ENCODE results near the gene STOM. TPM values are rescaled to one million over a fixed set of nuclear protein-coding genes. Genes with fewer than 3 reads are reported as not detected.
A peak's percentile ranks its signal among the peaks of the same experiment; 100 is the strongest.
"Not testable (repeated sequence)": the region's sequence is repeated elsewhere in the genome, so short reads cannot be mapped to it uniquely, and the experiment has no call there.

Gene STOM, protein sequence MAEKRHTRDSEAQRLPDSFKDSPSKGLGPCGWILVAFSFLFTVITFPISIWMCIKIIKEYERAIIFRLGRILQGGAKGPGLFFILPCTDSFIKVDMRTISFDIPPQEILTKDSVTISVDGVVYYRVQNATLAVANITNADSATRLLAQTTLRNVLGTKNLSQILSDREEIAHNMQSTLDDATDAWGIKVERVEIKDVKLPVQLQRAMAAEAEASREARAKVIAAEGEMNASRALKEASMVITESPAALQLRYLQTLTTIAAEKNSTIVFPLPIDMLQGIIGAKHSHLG
- total RNA-seq (ENCODE audit: insufficient read depth, low replicate concordance), result 145 TPM

DNA sequence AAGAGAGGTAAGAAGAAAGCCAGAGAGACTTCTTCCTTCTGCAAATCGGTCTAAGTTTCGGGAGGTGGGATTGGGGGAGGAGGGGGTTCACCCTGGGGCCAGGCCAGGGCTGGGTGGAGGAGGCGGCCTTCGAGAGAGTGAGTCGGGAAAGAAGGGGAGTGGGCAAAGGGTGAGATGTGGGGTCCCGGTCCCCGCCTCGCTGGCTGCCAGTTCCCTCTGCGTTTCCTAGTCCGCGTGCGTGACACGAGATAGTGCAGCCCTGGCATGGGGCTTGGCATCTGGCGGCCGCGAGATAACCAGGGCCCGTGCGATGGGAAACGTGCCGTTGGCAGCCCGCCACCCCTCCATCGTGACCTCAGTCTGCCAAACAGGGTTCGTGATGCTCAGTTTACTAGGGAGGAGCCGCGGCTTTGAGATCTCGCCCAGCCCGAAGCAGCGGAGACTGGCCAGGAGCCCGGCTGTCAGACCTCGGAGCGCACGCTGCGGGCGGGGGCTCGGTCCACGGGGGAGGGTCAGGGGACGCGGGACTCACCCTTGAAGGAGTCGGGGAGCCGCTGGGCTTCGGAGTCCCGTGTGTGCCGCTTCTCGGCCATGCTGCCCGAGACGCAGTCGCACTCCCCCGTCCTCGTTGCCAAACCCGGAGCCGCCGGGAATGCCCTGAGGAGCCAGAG is at the start of gene STOM:
Gene STOM (minus strand): TSS at position 656 of the 671 bp plus-strand sequence. CDS start 63 bp downstream, at position 593.
- DNase-seq (ENCODE audit: low spot score), result peak; percentile 91

DNA sequence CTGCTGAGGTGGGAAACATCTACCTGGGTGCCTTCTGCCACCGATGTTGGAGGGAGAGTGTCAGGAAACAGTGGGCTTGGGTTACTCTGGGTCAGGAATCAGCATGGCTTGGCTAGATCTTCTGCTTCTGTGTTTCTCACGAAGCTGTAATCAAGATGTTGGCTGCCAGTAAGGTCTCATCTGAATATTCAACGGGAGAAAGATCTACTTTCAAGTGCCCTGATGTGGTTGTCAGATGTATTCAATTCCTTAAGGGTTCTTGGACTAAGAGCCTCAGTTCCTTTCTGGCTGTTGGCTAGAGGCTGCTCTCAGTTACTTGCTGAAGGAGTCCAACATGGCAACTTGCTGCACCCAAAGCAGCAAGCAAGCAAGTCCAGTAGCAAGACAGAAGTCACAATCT is 41.9 kb upstream of the STOM start:
- no peak for DNase-seq (ENCODE audit: low spot score)

DNA sequence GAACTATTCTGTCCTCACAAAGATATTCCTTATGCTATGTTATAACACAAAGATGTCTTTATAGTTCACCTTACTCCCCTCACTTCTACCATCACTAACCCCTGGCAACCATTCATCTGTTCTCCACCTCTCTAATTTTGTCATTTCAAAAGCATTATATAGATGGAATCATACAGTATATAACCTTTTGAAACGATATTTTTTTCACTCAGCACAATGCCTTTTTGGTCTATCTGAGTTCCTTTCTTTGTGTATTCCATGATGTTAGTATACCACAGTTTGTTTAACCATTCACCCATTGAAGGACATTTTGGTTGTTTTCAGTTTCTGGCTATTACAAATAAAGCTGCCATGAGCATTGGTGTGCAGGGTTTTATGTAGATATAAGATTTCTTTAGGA is 35.8 kb upstream of the STOM start:
- no peak for DNase-seq (ENCODE audit: low spot score)

DNA sequence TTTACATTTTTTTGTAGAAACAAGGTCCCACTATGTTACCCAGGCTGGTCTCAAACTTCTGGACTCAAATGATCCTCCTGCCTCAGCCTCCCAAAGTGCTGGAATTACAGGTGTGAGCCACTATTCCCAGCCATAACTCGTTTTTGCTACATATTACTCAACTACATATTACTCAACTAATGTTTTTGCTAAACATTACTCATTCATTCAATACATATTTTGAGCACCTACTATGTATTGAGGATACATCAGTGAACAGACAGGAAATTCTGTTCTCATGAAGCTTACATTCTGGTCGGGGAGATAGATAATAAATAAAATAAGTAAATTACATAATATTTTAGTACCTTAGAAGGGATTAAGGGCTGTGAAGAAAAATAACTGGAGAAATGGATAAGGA is 34.9 kb upstream of the STOM start:
- no peak for DNase-seq (ENCODE audit: low spot score)

DNA sequence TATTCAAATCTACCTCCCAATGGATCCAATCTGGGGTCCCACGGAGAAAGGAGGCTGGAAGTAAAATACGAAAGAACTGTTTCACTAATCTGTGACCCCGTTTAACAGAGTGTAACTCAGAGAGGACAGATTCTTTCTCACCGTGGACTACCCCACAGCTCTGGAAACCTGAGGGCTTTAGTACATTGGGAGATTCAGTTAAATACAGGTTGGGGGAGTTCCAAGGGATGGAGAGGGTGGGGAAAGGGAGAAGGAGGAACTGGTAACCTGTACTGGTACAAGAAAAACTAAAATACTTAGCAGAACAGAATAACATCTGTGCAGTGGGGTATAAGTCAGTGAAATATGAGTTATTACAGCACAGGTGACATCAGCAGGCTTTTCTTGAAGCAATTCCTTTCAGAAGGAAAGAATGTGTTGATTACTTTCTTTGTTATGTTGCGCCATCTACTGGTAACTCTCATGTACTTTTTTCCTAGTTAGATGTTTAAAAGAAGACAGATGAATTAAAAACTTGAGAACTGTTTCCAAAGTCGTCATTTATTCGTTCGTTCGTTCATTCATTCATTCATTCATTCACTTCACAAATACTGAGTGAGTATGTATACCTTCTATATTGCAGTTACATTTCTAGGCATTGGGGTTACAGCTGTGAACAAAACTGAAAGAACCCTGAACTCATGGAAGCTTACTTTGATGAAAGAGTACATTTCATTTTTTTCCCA is 30.0 kb upstream of the STOM start:
- peak; percentile 80 for DNase-seq (ENCODE audit: low spot score)

DNA sequence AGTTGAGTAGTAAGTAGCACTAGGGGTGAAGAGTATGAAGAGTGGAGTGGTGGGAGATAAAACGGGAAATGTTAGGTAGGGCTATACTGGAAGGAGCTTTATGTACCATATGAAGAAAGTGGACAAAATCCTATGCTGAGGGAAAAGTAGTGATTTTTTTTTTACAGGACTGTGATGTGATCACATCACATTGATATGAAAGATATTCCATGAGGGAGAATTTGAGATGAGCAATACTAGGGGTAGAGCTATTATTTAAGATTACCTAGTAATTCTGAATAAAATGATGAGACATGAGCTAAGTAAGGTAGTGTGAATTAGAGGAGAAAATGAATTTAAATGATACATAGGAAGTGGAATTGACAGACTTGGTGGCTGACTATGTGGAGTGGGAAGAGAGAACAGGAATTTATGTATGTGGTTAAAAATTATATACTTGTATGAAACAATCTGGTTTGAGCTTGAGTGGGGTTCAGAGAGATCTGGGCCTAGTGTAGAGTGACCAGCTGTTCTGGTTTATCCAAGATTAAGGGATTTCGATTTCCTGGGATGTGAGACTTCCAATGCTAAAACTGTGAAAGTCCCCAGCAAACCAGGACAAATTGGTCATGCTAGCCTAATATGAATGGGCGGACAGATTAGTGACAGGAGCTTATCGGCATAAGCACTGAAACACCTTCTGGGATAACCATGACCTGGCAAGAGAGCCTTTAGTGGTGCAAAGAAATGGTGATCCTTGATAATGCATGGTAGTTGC is 29.3 kb upstream of the STOM start:
- peak; percentile 20 for DNase-seq (ENCODE audit: low spot score)

DNA sequence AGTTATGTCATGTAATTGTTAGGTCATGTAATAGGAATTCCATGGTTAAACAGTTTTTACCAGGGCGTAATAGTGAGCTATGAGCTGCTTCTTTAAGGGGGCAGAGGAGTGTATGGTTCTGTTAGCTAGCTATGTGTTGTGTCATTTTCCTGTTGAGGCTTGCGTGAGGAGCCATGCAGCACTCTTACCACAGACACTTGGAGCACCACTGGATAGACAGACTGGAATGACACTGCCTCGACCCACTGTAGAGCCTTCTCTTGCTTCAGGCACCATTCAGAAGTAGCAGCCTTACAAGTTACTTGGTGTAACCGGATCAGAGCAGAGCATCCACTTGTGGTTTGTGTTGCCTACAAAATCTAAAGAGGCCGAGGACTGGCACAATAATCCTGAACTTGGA is 28.3 kb upstream of the STOM start:
- DNase-seq (ENCODE audit: low spot score), result peak; percentile 71

DNA sequence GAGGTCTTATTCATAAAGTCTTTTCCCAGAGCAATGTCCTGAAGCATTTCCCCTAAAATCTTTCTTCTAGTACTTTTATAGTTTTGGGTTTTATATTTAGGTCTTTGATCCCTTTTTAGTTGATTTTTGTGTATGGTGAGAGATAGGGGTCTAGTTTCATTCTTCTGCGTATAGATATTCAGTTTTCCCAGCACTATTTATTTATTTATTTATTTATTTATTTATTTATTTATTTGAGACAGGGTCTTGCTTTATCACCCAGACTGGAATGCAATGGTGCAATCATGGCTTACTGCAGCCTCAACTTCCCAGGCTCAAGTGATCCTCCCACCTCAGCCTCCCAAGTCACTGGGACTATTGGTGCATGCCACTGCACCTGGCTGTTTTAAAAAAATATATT is 27.2 kb upstream of the STOM start:
- DNase-seq (ENCODE audit: low spot score), result not testable (repeated sequence)

DNA sequence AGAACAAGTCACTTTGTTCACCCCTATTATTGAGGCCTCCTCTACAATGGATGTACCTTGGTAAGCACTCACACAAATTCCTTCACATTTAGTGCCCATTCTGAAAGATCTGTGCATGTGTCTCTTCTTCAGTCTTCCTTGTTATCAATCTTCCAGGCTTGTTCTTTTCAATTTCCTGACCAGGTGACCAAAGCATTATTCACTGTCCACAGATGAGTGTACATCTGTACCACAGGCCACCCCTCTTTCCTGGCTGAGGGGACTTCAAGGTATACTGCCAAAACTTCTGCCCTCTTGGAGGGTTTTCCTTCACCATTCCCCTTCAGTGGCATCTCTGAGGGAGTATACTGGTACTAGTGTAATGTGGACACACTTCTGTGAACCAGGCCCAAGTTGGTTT is 25.5 kb upstream of the STOM start:
- DNase-seq (ENCODE audit: low spot score), result no peak

DNA sequence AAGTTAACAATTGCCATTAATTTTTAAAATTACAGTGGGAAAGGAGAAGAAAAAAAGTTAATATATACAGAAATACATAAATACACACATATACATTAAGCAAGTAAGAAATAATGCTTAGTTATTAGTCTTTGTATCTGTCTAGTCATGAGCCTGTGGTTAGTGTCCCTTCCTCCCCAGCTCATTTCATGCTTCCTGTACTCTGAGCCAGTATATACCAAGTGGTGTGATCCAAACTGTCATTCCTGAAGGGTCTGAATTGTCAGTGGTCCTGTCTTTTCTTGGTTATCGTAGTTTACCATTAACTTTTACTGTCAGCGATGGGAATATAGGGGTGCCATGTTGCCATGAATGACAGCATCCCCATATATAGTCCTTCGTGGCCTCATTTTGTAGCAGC is 24.2 kb upstream of the STOM start:
- no peak for DNase-seq (ENCODE audit: low spot score)

DNA sequence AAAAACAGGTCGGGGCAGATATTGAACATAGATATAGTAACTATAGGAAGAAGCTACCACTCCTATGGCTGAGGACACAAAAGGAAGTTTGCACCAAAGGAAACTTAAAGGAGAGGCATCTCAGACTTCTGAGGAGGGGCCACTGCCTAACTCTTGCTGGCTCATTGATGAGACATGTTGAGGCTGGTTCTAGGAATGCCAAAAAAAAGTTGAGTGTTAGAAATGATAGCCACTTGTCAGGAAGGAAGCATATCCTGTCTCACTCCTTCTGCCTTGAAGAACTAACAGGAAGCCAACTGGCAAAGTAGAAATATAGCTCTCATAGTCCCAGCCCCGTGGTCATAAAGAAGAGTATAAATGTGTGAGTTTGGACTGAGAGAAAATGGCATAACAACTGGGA is 23.3 kb upstream of the STOM start:
- no peak for DNase-seq (ENCODE audit: low spot score)

DNA sequence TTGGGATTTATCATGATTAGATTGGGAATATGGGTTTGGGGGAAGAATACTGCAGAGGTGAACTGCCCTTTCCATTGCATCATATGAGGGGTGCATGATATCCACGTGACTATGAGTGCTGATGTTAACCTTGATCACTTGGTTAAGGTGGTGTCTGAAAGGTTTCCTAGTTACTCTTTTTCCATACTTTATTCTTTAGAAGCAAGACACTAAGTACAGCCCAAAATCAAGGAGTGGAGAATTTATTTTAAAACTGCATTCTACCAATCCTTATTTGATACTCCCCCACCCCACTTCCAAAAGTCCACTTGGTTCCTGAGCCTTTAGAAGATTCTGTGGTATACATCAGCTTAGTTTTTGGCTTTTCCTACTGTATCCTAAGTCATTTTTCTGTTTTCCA is 20.3 kb upstream of the STOM start:
- no peak for DNase-seq (ENCODE audit: low spot score)

DNA sequence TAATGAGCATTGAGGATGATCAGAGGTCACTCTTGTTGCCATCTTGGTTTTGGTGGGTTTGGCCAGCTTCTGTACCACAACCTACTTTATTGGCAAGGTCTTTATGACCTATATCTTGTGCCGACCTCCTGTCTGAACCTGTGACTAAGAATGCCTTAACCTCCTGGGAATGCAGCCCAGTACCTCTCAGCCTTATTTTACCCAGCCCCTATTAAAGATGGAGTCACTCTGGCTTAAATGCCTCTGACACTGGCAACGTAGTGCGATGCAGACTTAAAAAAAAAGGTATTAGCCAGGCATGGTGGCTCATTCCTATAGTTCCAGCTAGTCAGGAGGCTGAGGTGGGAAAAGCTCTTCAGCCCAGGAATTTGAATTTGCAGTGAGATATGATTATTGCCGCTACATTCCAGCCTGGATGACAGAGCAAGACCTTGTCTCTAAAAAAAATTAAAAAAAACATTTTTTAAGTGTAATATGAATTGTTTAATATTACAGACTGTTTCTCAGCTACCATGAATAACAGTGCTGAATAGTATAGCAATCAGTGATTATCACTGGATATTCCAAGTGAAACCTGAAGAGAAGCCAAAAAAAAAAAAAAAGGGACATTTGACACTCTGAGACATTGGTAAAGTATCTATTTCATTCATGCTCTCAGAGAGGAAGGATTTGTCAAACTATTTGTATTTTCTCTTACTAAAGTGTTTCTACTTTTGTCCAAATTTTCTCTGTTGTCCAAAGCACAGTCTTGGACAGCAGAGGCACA is 18.3 kb upstream of the STOM start:
- DNase-seq (ENCODE audit: low spot score), result no peak

DNA sequence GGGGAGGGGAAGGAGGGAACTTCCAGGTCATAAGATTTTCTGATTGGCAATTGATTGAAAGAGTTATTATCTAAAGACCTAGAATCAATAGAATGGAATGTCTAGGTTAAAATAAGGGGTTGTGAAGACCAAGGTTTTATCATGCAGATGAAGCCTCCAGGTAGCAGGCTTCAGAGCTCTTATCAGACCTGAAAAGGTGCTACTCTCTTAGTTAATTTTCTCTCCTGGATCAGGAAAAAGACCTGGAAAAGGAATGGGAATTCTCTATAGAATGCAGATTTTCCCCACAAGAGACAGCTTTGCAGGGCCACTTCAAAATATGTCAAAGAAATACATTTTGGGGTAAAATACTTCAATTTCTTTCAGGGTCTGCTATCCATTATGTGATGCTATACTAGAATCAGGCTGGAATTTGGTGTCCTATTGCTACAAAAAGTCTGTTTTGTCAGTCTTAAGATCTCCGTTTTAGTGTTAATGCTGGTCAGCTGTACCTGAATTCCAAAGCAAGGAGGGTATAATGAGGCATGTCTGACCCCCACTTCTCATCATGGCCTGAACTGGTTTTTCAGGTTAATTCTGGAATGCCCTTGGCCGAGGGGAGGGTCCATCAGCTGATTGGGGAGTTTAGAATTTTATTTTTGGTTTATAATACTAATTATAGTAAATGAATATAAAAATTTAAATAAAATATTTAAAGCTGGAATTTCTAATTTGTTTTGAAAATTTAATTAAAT is 16.6 kb upstream of the STOM start:
- no peak for DNase-seq (ENCODE audit: low spot score)

DNA sequence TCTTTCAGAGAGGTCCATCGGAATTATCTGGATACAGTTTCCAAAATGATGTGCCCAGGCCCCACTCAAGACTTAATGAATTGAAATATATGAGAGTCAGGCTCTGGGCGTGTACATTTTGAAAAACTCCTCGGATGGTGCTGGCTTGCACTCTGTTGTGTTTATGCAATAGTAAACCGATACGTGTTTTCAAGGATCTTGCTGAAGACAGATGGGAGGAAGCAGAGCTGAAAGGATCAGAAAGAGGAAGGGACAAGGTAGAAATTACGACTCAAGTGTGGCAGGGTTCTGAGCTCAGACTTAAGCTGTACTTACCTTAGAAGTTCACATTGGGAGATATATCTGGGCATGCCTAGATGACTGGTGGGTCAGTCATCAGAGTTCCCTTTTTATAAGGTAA is 13.7 kb upstream of the STOM start:
- DNase-seq (ENCODE audit: low spot score), result no peak

DNA sequence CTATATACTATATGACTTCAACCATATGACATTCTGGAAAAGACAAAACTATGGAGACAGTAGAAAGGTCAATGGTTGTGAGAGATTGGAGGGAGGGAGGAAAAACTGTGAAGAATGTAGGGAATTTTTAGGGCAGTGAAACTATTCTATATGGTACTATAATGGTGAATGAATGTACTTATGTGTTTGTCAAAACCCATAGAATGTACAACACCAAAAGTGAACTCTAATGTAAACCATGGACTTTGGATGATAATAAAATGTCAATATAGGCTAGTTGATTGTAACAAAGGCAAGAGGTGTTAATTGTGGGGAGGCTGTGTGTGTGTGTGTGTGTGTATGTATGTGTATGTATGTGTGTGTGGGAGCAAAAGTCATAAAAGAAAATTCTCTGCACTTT is 10.8 kb upstream of the STOM start:
- no peak for DNase-seq (ENCODE audit: low spot score)

DNA sequence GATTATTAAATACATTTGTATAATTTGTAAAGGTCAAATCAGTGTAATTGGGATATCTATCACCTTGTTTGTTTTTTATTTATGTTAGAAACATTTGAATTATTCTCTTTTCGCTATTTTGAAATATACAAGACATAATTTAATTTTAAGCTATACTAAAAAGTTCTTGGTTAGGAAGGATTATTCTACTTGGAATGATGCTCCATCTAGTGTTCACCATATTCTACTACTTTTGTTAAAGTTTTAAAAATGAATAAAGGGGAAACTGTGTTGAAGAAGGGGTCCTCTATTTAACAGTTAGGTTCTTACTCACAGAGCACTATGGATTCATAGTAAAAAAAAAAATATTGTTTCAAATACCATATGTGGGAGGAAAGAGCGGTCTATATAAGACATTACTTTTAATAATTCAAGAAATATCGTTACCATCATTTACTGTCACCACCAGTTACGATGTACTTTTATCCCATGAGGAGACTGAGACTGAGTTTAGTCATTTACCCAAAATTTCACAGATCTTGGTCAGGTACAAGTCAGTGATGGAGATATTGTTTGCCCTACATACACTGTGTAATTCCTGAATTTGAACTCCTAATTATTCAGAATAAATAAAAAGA is 6.3 kb upstream of the STOM start:
- no peak for DNase-seq (ENCODE audit: low spot score)

DNA sequence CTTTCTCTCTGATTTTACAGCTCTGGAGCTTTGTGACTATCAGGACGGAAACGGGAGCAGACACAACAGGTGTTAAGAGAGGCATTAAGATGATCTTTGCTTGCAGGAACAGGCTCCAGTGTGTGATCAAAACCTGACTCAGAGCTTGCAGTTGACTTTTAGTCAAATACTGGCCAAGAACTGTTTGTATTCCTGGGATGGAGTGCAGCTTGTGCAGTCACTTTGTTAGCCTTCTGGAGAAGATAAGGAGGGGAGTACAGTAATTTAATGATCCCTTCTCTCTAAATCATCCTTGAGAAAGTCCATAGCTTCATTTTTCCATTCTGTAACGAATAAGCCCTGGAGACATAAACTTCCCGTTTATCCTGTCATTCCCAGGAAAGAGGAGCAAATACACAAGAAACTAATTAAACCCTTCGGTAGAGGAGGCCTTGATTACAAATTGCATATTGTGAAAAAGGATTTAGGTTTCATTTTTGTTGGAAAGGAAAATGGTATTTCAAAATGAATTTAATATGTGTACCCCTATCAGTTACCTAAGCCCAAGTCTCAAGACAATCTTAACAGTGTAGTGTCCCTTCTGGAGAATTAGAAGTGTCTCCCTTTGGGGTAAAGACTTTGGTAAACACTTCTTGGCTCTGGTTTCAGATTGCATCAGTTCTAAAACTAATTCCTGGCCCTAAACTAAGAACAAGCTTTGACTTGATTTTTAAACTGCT is 3.1 kb upstream of the STOM start:
- peak; percentile 77 for DNase-seq (ENCODE audit: low spot score)

DNA sequence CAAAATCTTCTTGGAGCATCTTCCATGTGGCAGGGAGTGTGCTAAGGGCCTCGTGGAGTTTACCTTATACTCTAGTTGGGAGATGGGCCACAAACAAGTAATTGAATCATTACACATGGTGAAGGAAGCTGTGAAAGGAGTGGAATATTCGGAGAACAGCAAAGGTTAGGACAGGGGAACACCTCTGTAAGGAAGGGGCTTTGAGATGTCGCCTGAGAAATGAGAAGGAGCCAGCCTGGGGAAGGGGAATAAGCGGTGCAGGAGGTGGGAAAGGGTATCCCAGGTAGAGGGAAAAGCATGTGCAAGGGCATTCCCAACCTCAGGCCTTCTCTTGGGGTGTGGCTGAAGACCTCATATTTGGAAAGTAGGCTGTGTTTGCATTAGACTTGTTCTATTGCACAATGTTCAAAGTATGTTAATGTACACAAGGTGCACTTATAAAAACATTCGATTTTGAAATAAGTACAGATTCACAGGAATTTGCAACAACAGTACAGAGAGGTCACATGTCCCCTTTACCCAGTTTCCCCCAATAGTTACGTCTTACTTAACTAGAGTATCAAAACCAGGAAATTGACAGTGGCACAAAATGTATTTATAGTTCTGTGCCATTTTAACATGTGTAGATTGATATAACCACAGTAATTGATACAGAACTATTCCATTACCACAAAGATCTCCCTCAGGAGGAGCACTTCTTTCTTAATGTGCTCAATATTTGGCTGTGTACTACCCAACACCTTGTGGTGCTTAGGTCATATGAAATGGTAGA is 2.4 kb upstream of the STOM start:
- DNase-seq (ENCODE audit: low spot score), result no peak
